Stimulated activated CD4-positive, alpha-beta T cell treated with anti-CD3 and anti-CD28 coated beads, Interleukin-12 subunit alpha, Interleukin-12 subunit beta, amount 100 ng/mL, for 48 hours (primary cell): Measurements from ENCODE around the gene RXRG.

ENCODE experiments used
- DNase-seq, 3 donors: peaks; one replicate each; pipeline ENCODE4 v3.0.0-alpha.2; 2020; ENCODE audit warnings: low read depth in 2 of 3, low spot score in 1 of 3

The RXRG gene

GRCh38 chr1:165451691-165452090, 6.8 kb upstream of the RXRG start:
- DNase-seq = no peak

DNA sequence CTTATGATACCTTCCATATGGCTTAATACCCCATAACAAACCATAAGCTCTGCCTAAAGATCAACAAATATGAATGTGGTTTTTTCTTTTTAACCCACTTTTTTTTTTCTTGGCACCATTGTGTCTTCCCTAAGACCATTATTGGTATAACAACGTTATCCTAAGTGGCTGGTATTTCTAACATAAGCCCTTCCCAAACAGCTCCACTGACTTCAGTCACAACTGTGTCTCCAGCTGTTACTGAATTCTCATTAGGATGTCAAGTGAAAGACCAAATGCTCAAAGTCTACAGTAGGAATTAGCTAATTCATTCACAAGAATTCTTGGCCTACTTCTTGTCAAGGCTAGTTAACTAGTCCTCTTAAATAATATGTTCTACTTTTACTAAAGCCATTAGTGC, 4.2 kb upstream of the RXRG start:
- DNase-seq = no peak

DNA sequence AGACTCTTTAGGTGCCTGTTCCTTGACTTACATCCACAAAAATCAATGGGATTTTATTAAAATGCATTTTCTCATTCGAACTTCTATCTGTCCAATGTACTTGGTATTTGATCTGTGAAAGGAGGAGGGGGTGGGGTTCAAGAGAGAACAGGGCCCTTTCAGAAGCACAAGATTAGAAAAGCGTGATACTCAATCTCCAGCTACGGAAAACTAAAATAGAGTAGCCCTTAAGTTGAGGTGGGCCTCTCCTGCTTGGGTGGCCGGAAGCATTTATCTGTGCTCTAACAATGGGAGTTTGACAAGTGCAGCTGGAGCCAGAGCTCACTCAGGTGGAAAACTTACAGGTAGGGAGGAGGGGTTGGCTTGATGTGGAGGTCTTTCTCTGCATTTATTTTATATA, 462 bp upstream of the RXRG start:
- no peak for DNase-seq

DNA sequence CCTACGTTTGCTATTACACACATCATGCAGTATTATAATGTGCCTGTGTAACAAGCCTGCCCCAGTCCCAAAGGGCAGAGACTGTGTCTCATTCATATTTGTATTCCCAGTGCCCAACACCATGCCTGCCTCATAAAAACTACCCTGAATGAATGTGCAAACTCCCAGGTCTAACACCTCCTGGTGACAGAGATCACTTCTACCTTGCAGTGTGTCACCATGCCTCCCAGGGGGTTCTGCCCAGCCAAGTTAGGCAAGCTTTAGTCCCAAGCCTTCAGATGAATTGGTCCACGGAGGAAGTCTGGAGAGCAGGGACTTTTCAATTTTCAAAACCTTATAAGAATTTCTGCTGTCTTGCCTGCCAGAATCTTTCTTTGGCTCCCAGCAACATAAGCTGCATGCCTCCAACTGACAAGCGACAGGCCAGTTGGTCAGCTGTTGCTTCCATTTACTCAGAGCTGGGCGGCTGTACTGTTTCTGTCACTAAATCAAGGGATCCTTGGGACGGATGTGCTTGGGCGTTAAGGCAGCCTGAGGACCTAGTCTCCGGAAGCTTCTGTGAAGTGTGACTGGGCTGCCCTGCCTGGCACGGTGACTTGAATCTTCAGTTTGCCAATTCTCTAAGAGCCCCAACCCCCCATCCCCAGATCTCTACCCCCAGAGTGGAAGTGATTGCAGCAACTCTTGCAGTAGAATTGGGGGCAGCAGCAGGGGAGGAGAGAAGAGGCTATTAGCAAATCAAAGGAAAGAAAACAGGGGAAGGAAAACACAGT, 1.2 kb downstream of the RXRG start:
- DNase-seq = no peak

DNA sequence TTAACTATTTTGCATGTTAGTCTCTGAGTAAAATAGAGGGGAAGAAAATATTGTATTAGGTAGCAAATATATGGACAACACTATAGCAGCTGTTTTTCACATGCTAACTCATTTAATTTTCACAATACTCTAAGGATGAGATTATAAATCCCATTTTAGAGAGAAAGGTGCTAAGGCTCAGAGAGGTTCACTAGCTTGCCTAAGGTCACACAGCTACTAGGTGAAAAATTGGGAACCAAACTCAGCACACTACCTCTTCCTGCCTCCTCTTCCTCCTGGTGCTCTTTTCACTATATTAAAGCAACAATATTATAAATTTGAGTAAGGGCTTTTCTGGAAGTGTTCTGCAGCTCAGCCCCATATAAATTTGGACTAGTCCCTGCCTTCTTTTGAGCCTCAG, 2.3 kb downstream of the RXRG start:
- no peak for DNase-seq

DNA sequence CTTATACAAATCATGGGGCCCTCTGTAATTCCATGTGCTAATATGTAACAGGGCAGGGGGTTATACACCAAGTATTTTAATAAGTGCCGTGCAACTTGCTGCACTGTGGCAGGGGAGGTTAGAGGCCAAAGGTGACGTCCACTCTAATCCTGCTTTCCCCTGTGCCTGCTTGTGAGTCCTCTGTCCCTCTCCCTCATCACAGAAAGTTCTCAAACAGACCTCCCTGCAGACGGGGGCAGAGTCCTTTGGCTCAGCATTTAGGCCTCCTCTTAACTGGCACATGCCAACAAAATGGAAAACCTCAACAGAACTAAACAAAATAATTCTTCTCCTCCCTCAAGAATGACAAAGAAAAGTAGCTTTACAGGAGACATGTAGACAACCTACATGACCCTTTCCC, 2.9 kb downstream of the RXRG start:
- DNase-seq = no peak

- no peak for DNase-seq
These were observed 3.6 kb downstream of the RXRG start for GRCh38 chr1:165441166-165441880.

DNA sequence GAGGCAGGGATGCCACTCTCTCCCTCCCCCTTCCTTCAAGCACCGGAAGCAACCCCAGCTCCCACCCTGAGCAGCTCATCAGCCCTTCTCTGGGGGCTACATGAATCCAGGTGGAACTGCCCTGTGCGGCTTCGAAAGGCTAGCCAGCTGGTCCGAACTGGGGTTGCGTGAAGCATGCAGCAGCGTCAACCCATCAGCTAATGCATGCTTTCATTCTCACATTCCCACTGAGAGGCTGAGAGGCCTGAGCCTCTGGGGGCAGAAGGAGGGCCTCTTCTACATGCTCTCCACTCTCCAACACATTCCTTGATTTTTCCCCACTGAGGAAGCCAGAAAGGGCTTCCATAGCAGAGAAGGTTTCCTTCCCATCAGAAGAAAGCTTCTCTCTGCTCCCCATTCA, 5.6 kb downstream of the RXRG start:
- DNase-seq = no peak

DNA sequence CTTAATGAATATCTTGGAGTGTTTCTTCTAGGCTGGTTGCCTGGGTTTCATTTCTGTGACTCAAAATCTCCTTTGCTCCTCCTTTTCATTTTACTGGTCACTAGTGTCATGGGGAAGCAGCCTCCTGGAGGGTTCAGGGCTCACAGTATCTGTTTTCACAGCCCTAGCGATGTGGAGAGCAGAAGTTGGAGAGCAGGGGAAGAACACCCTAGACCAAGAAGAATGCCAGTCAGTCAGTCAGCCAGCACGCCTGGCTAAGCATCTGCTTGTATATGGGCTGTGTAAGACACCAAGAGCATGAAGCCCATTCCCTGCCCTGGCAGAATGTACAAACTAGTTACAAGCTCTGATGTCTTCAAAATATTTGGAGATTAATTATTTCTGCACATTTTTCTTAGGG, 7.9 kb downstream of the RXRG start:
- no peak for DNase-seq

GRCh38 chr1:165435801-165436200, 9.1 kb downstream of the RXRG start:
- DNase-seq = no peak

GRCh38 chr1:165434281-165434680, 10.6 kb downstream of the RXRG start:
- DNase-seq = no peak

GRCh38 chr1:165431079-165431478, 13.8 kb downstream of the RXRG start:
- DNase-seq = no peak

- DNase-seq = no peak
These were observed 18.2 kb downstream of the RXRG start for GRCh38 chr1:165426745-165427144.

DNA sequence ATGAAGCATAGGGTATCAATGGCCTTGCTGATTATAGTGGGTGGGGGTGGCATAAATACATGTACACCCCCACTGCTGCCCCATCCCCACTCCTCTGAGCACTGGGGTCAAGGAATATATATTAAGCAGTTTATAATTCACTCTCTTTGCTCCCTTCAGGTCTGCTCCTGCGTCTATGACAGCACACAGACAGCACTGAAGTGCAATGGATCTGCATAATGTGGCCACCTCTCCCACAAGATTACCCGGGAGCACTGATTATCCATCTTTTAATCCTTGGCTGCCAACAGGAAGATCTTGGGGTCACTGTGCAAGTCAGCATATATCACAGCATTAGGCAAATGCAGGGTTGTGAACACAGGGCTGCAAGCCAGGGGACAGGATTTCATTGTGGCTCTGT, 19.3 kb downstream of the RXRG start:
- no peak for DNase-seq

- DNase-seq = no peak
These were observed 20.3 kb downstream of the RXRG start for GRCh38 chr1:165424454-165425216.

- DNase-seq = no peak
These were observed 21.8 kb downstream of the RXRG start for GRCh38 chr1:165423136-165423535.

DNA sequence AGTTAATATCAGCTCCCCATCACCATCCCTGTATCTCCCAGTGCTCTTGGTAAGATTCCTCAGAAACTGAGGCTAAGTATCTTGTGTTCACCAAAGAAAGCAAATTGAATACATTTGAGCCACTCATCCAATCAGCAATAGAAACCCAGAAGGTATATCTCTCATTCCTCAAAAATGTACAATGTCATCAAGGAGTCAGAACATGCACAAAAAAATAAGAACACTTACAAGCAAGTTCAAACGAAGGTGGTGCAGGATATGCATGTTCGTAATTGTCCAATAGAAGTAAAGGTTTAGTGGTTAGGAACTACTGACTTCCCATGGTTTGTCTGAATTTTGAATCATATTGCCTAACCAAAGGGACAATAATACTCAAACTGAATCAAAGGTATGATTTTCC, 24.3 kb downstream of the RXRG start:
- DNase-seq = no peak

GRCh38 chr1:165419839-165420238, 25.1 kb downstream of the RXRG start:
- DNase-seq = no peak

GRCh38 chr1:165418195-165418594, 26.7 kb downstream of the RXRG start:
- no peak for DNase-seq

- DNase-seq = no peak
These were observed 28.1 kb downstream of the RXRG start for GRCh38 chr1:165416876-165417275.

DNA sequence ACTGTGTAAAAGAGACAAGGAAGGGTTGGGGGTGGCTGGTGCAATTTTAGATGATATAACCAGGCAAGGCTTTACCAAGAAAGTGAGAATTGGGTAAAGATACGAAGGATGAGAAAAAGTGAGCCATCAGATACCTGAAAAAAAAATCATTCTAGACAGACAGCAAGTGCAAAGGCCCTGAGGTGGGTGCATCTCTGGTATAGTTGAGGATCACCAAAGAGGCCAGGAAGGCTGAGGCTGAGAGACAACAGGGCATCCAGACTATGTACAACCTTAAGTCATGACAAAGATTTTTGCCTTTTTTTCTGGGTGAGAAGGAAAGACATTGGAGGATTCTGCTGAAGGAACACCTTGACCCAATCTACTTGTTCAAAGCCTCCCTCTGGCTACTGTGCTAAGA, 29.9 kb downstream of the RXRG start:
- DNase-seq = no peak

- DNase-seq = no peak
These were observed 30.3 kb downstream of the RXRG start for GRCh38 chr1:165414620-165415019.
